COR-L47 (cell line): Measurements from ENCODE around the gene MMAB.

ENCODE experiments used
- DNase-seq: peaks from one replicate; lab custom pipeline; 2025; lab: John Stamatoyannopoulos, UW

MMAB gene

DNA sequence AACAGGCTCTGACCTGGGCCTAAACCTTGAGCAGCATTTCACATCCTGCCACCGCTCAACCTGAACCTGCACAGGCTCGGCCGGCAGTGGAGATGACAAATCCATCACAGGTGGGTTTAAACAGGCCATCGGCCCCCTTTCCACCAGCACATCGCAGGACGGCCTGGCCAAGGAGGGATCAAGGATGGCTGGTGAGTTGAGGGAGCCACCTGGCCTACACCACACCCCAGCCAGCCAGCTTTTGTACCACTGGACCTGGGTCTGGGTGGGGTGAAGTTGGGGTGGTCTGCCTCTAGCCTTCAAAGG is 14.2 kb downstream of the MMAB start:
- DNase-seq, result no peak

DNA sequence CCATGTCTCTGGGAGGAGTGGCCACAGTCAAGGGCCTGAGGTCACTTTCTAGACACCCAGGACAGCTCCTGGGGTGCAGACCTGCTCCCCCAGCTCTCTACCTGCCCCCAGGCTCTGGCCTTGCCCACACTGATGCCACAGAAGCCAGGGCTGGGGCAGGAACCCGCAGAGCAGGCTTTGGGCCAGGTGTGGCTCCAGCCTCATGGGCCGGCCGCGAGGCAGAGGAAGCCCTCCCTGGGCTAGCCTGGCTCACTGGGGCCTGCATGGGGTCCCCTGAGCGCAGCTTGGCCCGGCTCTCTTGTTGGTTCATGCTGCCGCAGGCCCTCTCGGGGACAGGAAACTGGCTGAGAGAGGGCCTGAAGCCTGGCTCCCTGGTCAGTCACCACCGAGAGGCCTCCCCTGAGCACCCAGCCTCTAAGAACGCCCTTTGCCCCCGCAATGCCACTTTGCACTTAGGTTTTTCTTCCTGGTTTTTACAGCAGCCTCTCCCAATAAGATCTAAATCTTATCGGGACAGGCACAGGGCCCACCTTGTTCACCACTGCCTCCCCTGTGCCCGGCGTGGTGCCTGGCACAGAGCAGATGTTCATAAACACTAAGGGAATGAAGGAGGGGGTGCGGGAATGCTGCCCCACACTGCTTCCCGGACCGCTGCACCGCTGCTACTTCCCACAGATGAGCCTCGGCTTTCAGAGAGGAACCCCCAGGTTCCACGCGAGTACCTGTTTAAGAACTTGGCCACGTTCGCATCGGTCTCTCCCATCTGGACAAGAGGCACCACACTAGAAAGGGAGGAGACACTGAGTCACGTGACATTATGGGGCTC is 14.7 kb downstream of the MMAB start:
- no peak for DNase-seq

DNA sequence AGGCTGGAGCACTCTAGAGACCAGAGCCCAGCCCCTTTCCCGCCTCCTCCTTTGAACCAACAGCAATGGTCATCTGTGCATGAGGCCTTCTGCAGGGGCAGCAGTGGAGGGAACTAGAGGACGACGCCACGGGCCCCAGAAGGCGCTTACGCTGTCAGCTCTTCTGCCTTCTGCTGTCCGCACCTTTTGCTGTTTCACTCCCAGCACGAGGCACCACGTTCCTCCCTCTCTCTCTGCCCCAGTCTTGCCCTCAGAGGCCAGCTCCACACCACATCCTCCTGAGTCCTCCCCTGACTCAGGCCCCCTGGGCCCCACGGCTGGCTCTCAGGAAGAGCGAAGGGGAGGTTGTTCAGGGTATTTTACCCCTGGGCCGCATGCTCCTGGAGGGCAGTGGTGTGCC is 15.5 kb downstream of the MMAB start:
- DNase-seq, result no peak

DNA sequence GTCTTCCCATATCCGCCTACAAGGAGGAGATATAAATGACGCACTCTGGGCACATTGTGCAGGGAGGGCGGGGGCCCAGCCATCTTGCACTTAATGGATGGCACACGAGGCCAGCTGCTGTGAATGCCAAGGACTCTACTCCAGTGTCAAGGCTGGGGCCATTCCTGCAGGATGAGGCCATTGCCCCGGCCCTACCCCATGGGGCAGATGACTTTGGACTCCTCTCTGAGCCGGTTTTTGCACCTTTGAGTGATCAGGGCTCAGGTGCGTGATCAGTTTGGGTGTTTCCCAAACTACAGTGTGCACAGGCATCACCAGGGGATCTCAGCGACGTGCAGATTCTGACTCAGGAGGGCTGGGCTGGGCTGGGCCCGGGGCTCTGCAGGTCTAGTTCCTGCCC is 16.1 kb downstream of the MMAB start:
- no peak for DNase-seq

DNA sequence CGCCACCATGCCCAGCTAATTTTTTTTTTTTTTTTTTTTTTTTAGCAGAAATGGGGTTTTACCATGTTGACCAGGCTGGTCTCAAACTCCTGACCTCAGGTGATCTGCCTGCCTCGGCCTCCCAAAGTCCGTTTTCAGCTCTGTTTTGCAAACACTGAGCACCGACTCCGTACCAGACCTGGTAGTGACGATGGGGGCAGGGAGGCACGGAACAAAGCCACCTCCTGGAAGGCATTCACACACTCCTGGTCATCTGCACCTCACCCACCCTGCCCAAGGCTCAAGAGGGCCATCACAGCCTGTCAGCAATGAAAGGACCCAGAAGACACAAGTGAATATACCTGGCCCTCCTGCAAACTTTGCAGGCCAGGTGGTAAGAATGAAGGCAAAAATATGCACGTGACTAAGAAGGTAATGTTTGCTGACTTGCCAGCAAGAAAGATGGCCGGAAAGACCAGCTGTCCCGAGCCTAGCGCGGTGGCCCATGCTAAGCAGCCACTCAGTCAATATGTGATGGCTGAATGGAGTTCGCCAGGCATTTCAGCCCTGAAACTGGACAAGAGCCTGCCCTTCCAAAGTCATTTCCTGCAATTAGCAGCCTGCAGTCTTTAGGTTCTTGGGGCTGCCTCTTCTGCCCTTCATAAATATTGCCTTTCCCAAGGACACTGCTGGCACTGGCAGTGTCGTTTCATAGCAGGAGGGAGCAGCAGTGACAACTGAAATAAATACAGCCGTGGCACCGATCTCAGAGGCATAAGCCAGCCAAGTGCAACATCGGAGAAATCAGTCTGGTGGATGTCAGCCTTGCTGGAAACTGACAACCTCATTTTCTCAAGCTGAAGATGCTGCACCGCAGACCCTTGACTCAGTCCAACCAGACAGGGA is 17.6 kb downstream of the MMAB start:
- no peak for DNase-seq

DNA sequence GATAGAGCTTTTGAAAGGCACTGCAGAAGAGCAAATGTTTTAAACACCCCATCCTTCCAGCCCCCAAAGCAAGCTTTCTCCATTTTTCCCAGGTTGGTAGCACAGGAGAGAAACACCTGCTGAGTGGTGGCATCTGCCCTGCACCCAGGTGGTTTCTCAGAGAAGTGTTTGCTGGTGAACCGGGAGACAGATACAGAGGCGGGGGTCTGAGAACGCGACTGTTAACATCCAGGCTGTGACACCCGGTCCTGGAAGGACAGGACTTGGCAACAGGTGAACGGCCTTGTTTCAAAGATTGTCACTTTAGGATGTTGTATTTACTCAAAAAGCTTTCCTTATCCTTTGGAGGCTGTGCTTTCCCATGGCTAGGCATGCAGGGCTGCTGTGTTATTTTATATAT is 18.5 kb downstream of the MMAB start:
- DNase-seq, result no peak

DNA sequence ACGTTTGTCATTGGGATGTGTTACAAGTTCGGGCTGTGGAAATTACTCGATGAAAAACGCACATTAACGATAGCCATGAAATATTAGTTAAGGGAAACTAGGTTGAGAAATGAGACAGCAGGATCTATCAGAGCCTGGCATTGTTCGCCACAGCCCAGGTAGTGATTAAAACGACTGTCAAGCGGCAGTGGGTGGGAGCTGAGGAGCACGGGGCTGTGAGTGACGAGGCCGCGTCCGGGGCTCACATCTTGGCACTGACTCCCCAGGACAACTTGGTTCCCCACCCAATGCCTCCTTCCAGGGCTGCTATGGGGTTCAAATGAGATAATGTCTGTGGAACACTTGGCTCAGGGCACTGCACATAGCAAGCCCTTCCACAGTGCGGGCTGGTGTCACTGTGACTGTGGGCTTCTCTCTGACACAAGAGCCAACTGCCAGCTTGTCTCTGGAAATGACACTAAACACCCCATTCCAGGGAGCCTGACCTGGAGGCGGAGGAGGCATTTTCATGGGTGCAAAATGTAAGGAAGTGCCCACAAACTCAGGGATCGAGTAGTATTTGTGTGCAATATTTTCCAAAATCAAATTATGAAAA is 19.3 kb downstream of the MMAB start:
- DNase-seq, result no peak

DNA sequence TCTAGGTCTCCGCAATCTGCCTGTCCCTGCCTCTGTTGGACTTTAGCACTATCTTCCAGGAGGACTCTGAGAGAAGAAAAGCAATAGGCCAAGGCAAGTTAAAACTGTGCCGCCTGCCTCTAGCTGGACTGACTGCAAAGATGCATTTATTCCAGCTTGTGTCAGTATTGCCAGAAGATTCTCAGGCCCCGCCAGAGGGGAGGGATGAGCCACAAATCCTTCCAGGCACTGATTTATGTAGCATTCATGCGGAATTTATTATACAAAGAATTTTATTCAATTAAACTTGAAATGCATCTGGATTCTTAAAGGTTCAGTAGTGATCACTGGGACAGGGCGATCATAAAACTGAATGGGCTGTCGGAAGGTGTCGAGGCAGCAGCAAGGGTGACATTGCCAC is 19.8 kb downstream of the MMAB start:
- no peak for DNase-seq

DNA sequence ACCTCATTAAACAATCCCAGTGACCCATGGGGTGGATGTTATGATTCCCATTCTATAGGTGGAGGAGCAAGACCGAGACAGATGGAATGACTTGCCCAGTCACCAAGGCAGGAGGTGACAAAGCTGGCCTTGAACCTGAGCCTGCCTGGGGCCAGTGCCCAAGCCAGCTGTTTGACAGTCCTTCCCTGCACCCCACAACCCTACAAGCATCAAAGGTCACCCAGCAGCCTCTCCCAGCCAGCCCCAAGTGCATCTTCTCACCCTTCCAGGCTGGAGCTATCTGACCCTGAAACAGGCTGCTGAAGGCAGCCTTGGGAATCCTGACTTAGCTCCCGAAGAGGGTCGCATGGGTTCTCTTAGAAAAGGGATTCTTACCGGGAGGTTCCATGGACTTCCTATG is 20.3 kb downstream of the MMAB start:
- no peak for DNase-seq

DNA sequence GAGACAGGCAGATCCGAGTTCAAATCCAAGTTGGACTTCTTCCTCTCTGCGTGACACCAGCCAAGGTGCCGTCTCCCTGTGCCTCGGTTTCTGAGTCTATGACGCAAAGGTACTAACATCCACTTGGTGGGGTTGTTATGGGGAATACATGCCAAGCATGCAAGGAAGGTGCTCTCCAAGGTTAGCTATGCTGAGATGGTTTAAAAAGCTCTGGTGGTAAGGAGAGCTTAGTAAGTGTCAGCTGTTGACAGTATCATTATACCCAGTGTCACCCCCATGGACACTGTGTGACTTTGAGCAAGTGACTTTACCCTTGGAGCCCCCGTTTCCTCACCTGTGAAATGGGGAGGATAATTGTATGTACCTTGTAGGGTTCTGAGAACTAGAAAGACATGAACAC is 22.2 kb downstream of the MMAB start:
- DNase-seq, result no peak

DNA sequence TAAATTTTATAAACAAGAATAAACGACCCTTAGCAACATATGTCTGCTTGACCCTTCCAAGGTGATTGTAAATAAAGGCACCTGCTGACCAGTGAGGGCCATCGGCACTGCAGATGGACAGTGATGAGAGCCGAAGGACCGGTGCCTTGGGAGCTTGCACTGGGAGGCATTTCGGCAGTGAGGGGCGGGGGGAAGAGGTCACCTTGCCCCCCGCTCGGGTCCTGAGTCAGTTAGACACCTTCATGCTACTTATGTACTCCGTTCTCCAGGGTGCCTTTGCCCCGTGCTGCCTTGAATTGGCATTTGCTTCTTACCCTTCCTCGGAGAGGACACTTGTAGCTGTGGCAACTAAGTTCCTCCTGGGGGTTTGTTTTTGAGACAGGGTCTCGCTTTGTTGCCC is 23.0 kb downstream of the MMAB start:
- no peak for DNase-seq

DNA sequence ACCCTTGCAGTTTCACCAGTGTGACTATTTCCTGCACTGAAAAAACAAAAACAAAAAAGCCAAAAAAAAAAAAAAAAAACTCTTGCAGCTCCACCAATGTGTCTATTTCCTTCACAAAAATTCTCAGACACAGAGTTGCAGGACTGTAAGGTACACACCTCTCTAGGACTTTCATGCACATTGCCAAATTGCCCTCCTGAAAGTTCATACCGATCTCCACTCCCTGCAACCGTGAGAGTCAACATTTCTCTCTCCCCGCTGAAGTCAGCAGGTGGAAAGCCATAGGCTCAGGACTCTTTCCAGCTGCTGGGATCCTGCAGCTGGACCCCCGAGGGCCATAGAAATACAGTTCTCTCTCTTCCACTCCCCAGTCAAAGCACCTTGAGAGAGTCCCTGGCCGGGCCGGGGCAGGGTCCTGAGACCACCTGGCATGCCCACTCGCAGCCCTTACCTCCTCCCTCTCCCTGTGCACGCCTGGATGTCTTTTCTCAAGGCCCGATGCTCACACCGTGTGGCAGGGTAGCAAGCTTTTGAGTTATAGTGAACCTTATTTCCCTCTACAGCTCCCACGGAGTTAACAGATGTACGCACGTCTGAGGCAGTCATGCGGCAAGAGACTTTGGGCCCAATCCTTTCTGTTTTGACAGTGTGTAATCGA is 23.6 kb downstream of the MMAB start:
- no peak for DNase-seq

DNA sequence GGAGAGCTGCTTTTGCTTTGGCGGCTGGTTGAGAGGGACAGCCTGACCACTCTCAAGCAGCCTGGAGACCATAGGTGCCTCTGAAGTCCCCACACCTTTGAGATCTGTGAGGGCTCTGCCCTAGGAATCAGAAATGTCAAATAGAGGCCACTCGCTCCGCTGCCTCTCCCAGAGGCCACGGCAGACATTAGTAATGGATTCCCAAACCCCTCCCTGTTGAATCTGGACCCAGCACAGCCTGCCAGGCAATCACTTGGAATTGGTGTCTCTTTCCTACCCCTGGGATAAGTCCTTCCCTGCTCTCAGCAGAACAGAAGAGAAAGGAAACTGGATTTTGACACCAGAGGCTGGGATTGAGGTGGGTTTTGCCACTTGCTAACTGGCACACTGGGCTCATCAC is 25.0 kb downstream of the MMAB start:
- DNase-seq, result no peak

DNA sequence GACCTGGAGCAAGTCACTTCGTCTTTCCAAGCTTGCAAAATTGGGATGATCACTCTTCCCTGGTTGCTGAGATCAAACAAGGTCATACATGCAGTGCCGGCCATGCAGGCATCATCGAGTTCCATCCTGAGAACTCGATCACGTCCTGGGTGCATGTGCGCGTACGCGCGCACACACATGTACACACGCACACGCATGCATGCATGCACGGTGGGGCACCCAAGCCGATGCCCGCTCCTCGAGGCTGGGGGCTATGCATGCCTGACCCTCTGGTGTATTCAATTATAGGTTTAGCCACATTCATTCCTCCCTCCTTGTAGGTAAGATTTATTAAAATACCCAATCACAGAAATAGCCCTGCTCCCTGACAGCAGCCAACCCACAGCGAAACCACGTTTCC is 26.0 kb downstream of the MMAB start:
- DNase-seq, result no peak

DNA sequence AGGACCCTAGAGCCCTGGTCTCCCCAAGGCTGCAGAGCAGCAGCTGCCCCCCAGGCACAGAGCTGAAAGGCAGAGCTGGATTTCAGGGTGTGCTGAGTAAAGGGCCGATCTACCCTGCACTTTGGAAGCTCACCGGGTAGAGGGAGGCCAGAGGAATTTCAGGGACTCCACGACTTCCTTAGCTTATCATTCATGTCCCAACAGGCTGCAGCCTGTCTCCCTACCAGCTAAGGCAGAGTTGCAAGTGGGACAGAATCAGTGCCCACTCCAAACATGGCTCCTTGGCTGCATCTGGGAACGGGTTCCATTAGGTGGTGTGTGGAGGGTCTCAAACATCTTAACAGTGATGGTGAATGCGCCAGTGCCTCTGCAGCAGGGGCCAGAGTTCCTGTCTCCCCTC is 27.5 kb downstream of the MMAB start:
- no peak for DNase-seq

DNA sequence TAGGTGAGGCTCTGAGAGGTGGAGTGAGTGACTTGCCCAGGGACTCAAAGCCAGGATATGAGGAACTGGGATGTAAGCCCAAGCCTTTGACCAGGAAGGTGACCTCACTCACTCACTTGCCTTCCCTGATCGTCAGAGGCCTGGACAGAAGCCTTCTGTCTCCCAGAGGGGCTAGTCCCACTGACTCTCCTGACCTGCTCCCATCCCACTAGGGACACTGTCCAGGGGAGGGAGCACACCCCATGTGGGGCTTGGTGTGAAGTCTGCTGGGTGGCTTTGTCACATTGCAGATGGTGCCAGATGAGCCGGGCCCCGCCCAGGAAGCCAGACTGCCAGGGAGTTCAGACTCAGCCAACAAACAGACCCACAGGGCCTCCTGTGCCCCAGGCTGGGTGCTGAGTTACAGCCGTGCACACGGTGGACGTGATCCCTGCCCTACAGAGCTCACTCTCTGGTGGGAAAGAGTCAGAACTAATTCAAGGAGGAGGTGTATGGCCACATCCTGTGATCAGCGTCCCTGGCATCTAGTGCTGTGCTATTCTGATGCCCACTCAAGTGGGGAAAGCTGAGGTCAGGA is 28.3 kb downstream of the MMAB start:
- no peak for DNase-seq

DNA sequence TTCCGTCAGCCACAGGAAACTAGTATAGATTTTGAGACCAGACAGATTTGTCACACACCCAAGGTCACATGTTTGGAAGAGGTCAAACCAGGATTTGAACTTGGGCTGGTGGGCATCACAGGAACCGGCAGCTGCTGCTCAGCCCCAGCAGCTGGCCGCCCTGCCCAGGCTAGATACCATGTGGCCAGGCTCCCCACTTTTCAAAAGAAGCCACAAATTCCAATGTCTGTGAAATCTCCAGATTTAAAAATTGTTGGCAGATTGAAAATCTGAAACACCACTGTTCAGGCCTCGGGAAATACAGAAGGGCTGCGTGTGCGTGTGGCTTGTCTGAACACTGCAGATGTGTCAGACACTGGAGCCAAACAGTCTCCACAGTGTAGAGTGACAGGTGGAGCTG is 30.4 kb downstream of the MMAB start:
- DNase-seq, result no peak

DNA sequence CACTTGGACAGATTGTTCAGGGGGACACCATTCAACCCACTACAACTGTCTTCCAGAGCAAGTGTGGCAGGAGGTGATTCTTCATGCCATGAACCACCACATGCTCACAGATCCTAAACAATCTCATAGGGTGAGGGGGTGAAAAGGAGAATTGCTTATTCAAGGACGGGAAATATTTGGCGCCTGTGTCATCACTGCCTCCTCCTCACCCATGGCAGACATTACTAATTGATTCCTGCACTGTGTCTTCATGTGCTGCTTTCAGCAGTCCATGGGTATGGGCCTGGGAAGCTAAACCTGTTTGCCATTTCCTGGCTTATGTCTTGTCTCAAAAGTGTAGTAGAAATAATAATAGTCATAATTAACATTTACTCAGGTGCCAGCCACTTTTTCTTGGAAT is 31.3 kb downstream of the MMAB start:
- no peak for DNase-seq

DNA sequence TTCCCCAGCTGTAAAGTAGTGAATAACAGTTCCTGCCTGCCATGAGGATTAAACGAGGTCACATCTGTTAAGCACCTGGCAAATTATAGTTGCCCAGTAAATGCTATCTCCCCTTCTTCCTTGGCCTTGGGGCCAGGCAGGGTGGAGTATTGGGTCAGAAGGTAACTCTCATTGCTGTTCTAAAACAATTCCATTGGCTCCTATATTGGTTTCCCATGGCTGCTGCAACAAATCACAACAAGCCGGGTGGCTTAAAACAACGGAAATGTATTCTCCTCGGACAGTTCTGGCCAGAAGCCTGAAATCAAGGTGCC is 31.9 kb downstream of the MMAB start:
- DNase-seq, result no peak

DNA sequence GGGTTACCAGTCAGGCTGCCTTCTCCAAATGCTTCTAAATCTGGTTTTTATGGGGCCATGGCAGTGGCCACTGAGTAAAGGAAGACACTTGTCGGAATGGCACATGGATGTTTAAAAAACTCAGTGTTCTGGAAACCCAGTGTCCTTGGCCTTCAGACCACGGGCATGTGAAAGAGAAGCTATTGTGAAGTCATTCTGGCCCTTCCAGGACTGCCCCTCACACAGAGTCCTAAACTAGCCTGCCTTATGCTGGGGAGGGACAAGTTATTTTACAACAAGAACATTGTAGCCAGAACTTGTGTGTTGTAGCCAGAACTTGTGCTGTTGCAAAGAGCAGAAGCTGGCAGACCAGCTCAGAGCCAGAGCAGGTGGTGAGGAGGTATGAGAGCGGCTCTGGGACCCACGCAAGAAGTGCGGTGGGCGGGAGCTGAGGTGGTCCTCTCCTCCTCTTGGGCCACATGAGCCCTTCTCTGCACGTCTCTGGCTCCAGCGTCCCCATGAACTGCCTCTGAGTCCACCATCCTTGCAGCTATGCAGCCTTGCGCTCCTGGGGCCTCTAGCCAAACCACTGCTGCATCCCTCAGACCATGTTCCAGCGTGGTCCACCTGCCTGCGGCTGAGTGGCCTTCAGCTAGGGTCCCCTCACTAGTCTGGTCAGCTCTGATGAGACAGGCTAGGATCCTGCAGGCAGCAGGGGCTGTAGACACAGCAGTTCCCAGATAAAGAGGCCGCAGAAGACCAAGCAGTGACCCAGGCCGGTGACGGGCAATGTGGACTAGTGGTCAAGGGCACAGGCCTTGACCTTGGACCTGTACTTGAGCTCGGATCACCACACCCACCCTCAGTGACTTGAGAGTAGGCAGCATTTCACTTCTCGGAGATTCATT is 32.5 kb downstream of the MMAB start:
- DNase-seq, result no peak

DNA sequence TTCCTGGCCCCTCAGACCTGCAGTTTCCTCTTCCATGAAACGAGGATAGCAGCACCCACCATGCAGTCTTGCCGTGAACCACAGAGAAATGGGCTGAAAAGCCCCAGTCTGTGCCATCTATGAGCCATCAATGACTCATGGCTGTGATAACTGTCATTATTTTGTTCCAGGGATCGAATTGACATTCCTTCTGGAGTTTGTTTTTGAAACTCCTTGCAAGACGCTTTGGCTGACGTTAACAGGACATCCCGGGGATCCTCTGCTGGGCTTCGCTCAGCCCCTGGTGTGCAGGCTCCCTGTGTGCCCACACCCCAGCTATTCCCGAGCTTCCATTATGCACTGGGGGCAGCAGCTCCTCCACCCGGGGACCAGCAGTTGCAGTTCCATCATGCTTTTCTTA is 33.8 kb downstream of the MMAB start:
- DNase-seq, result no peak
